HG02678 (cell line): Measurements from ENCODE around the gene SPG11.
A peak's percentile ranks its signal among the peaks of the same experiment; 100 is the strongest.
"Not testable (repeated sequence)": the region's sequence is repeated elsewhere in the genome, so short reads cannot be mapped to it uniquely, and the experiment has no call there.

Experiments
- ATAC-seq: cut with Tn5 transposase; IDR thresholded peaks from one replicate; pipeline ENCODE4 v1.9.1; 2021; ENCODE audit warnings: mild to moderate bottlenecking, moderate library complexity; ENCODE audit not compliant: unreplicated experiment

The SPG11 gene

DNA sequence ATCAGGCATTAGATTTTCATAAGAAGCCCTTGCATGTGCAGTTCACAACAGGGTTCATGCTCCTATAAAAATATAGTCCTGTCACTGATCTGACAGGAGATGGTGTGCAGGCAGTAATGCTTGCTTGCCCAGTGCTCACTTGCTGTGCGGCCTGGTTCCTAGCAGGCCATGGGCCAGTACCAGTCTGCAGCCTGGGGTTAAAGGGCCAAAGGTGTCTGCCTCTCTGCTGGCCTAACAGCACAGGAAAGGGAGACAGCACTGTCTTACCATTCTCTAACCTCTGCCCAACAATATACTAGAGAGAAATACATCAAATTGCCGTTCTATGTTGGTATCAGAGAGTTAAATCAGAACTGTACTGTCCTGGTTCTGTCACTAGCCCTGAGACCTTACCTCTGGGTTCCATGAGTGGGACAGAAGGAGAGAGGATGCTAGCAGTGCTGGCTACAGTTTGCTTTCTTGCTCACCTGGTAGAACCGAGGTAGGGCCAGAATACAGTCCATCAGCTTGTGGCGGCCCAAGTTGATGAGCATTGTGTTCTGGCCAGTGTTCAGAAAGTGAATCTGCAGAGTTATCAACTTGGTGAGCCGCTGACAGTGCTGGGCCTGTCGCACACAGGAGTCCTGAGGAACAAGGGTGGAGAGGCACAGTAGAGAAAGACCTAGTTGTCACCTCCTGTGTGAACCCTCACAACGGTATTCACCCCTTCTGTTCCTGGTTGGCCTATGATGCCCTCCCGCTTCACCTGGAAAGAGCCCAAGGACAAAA, 97.9 kb downstream of the SPG11 start:
- no peak for ATAC-seq

DNA sequence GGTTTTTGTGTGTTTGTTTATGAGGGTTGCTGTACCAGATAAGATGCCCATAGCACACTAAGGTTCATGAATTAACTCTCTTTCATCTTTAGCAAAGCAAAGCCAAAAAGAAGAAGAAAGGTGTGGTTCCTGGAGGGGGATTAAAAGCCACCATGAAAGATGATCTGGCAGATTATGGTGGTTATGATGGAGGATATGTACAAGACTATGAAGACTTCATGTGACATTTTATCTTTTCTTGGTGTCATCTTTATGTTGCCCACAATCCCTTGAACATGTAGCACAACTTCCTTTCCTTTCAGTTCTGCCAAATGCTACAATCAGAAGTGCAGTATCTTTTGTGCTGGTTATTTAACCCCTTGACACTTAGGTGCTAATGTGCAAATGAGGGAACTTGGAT, 102.5 kb downstream of the SPG11 start:
- not testable (repeated sequence) for ATAC-seq

DNA sequence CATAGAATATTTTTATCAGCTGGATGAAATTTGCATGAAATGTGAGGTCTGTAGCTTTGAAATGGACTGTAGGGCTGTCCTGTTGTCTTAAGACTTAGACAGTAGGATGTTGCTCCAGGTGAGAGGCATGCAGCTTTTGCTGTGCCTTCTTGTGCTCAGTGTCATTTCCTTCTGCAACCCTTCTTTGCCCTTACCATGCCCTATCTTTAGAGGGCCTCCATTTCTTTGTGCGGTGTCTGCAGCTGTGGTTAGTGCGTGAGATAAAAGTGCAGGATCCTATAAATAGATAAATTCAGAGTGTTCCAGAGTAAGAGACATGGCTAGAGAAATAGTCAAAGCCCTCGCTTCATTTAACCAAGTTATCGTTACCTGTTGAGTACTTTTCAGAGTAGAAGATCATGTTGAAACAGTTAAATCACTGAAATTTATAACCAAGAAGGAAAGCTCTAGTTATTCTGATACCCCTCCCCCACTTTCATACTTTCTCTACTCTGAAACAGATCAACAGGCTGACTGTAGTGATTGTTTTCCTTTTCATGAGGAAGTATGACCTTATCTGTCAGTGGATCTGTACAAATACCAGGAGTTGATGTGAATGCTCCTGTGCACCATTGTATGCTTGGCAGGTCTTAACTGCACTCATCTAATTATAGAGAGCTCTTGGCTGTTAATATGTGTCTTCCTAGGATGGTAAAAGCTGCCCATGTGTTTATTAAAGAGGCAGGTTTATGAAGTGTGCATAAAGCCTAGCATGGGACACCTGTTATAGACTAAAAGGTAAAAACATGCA, 108.3 kb downstream of the SPG11 start:
- ATAC-seq = no peak

DNA sequence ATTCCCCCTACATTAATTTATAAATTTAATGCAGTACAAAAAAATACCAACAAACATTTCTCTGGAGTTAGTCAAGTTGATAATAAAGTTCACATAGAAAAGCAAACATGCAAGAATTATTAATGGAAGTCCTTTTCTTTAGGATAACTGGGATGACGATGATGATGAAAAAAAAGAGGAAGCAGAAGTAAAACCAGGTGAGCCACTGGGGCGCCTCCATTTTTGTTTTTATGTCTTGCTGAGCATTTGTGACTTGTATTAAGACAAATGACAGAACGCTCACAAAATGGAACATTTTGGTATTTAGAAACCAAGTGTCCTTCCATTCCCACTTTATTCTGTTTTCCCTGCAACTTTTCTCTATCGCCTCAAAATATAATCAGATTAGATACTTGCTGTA, 112.7 kb downstream of the SPG11 start:
- ATAC-seq = no peak

DNA sequence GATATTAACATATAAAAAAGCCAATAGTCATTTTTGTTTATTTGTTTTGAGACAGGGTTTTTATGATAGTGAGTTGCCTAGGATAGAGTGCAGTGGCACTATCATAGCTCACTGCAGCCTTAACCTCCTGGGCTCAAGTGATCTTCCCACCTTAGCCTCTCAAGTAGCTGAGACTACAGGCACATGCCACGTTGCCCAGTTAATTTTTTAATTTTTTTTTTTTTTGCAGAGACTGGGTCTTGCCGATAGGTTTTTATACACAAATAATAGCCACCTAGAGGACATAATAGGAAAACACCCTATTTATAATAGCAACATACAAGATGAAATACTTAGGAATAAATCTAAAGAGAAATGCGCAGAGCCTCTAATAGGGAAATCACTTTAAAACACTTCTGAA, 113.2 kb downstream of the SPG11 start:
- ATAC-seq = no peak

DNA sequence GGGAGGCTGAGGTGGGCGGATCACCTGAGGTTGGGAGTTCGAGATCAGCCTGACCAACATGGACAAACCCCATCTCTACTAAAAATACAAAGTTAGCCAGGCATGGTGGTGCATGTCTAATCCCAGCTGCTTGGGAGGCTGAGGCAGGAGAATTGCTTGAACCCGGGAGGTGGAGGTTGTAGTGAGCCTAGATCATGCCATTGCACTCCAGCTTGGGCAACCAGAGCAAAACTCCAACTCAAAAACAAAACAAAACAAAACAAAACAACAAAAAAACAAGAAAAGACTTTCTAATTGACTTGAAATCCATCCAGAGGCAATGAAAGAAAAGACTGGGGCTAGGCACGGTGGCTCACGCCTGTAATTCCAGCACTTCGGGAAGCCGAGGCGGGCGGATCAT, 114.3 kb downstream of the SPG11 start:
- not testable (repeated sequence) for ATAC-seq

DNA sequence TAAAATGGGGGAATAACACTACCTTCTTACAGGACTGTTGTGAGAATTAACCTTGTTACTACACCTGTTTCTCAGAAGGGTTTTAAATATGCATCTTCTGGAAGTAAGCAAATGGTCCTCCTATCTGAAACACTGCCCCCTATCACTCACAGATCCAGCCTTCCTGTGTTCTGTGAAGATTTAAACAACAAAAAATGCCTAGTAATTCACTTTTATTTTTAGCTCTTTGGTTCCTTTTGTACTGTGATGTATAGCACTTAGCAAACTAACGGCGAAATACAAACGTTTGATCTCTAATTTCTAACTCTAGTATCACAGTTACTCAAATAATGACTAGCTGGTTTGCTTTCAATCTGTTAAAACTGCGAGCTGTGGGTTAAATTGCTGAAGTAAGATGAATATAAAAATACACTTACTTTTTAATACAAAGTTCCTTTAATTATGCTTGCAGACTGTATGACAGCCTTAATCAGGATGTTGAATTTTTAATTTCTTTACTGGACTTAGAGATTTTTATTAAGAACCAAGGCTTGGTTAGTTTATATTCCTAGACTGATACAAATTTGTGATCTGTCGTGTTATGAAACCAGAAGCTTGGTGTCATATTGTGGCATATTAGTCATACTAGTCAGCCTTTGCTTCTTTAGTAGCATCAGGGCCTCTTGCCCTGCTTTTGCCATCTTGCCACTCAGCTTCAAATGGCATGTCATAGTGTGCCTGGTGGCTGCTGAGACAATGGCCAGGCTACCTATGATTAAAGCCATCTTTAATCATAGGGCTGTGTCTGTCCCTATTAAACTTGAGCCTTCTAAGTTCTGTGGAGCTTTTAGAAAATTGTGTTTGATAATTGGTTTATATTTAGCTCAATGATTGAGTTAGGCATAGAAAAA, 117.3 kb downstream of the SPG11 start:
- peak; percentile 63 for ATAC-seq

DNA sequence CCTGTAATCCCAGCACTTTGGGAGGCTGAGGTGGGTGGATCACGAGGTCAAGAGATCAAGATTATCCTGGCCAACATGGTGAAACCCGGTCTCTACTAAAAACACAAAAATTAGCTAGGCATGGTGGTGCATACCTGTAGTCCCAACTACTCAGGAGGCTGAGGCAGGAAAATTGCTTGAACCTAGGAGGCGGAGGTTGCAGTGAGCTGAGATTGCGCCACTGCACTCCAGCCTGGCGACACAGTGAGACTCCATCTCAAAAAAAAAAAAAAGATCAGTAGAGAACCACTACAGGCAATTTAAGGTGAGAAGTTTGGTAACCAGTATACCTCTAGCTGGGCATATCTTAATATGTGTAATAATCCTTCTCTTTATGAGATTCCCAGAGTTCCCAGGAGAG, 118.7 kb downstream of the SPG11 start:
- not testable (repeated sequence) for ATAC-seq

DNA sequence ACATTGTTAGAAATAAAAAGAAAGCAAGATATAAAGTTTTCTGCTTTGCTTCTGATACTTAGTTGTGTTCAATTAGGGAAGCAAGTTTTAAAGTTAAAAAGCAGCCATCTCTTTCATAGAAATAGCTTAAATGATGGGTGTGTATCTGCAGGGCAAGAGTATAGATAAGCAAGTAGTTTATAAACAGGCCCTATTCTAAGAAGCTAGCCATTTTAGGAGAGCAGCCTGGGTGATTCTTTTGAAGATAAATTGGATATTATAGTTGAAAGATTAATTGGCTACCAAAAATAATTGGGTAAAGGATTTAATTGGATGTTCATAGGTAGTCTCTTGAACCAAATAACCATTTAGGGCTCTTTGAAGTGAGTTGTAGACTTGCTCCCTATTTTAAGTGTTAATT, 120.9 kb downstream of the SPG11 start:
- no peak for ATAC-seq

DNA sequence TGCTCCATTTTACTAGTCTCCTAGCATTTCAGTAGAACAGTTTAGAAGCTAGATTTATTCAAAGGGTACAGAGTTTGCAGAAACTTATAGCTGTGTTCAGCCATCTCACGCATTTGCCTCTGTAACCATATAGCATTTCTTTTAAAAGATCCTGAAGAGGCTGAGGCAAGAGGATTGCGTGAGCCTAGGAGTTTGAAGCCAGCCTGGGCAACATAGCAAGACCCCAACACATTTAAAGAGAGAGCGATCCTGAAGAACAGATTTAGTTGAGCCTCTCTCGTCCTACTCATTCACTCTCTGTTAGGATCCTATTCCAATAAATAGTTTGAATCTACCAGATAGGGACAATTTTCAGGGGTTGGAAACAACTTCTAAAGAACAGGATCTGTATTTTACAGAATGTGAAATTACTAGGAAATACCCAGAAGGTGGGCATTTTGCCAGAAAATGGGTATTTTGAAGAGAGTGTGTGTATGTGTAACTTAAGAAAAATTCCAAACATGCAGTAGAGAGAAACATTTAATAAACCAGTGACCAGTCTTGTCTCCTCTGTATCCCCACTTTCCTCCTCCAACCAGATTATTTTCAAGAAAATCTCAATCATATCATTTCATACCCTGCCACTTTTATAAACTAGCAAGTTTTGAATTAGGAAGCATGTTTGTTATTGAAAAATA, 122.0 kb downstream of the SPG11 start:
- no peak for ATAC-seq

DNA sequence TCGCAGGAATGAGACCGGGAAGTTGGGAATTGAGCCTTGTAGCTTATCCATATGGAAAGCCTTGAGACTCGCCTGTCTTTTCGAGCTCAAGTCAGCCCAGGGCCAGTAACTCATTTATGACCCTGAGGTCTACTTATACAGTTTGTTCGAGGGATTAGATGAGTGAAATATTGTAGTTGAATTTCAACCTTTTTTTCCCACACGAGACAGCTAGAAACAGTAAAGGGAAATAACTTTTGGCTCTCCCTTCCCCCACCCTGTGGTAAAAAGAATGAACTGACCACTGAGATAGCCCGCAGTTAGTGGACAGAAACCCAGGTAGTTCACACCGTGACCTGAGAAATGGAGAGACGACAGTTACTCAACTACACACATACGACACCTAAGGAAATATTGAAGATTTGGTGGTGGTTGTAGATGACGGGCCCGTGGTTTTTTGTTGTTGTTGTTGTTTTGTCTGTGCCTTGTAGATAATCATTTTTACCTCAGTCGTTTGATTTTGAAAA, 125.7 kb downstream of the SPG11 start:
- no peak for ATAC-seq

DNA sequence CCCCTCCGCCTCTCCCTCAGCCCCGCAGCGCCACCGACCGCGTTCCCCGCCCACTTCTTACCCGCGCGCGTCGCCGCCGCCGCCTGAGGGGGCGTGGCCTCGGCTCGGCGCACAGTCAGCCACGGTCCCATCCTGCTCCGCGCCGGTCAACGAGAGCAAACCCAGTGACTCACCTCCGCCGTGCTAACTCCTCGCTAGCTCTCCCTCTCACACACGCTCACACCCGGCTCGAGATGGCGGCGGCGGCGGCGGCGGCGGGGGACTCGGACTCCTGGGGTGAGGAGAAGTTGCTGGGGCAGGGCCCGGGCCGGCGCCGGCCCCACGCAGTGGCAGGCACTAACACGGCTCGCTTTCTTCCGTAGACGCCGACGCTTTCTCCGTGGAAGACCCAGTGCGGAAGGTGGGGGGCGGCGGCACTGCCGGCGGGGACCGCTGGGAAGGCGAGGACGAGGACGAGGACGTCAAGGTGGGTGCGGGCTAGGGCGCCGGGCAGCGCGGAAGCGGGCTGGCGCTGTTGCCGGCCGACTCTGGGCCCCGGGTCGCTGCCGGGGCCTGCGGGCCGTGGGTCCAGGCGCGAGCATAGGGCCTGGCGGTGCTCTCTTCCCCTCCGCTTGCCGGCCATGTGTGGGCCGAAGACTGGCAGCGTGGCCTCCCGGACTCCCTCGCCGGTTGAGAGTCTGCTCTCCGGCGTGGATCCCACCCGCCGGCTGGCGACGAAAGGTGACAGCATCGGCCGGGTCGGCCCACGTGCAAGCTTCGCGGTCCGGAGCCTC, 126.3 kb downstream of the SPG11 start, which contains the start of gene EIF3J:
TSS of gene EIF3J (plus strand) at position 186 of the 773 bp plus-strand sequence. CDS start at position 234, 48 bp downstream.
- peak; percentile 84 for ATAC-seq

DNA sequence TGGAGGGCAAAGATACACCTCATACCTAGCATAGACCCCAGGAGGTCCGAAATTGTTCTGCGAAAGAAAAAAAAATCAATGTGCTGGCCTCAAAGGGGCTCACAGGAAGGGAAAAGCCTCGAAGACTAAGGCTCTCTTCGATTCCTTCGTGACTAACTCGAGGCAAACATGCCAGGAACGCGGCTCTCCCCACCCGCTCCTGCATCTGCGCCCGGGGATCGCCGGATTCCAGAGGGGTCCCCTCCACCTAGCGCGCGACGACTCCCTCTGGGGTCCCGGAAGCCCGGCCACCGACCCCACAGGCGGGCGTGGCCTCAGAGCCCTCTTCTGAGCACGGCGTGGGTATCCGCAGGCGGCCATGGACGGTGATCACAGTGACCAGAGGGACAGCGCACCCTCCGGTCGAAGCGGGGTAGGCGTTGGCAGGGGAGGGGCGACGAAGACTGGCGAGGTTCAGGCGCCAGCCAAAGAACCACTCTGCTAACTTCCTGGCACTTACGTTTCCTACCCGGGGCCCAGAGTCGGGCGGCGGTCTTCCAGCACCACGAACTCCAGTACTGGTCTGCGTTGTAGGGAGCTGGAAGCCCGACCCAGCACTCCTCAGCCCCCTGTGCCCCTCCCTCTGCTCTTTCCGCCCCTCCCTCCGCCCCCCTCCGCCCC, 127.0 kb downstream of the SPG11 start:
- peak; percentile 61 for ATAC-seq

DNA sequence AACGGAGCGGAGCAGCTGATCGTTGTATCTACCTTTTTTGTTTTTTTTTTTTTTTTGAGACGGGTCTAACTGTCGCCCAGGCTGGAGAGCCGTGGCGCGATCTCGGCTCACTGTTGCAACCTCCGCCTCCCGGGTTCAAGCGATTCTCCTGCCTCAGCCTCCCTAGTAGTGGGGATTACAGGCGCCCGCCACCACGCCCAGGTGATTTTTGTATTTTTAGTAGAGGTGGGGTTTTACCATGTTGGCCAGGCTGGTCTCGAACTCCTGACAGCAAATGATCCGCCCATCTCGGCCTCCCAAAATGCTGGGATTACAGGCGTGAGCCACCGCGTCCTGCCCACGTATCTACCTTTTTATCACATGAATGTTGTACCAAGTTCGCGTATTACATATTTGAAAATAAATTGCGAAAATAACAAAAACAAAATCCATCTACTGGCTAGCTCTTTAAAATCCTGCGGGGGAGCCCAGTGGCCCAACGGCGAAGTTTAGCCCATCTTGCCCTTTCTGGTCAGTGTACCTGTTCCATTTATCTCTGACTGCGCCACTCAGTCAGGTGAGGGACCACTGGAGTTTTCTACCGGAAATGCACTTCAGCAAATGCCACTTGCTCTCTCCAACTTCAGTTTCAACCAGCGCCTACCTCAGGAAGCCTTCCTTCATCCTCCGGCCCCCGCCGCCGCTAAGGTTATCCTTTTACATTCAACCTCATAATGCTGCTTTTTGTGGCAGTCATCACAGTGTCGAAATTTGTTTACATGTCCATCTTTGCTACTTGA, 127.8 kb downstream of the SPG11 start:
- ATAC-seq = no peak

DNA sequence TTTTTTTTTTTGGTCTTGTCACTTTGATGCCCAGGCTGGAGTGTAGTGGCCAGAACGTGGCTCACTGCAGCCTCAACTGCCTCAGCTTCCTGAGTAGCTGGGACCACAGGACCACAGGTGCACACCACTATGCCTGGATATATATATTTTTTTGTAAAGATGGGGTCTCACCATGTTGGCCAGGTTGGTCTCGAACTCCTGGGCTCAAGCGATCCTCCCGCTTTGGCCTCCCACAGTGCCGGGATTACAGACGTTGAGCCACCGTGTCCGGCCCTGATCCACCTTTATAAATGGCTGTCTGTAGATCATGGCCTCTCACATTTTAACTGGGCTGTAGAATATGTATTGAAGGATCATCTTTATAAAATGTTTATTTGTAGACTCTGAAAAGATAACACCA, 128.4 kb downstream of the SPG11 start:
- ATAC-seq = no peak

DNA sequence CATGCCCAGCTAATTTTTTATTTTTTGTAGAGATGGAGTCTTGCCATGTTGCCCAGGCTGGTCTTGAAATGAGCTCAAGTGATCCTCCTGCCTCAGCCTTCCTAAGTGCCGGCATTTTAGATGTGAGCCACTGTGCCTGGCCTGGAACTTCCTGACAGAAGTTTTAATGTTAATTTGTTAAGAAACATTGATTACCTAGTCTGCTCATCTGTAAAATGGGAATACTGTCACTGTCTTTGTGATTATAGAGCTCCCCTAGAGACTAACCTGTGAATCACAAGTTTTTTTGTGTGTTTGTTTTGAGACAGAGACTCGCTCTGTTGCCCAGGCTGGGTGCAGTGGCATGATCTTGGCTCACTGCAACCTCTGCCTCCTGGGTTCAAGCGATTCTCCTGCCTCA, 130.8 kb downstream of the SPG11 start:
- ATAC-seq = no peak

DNA sequence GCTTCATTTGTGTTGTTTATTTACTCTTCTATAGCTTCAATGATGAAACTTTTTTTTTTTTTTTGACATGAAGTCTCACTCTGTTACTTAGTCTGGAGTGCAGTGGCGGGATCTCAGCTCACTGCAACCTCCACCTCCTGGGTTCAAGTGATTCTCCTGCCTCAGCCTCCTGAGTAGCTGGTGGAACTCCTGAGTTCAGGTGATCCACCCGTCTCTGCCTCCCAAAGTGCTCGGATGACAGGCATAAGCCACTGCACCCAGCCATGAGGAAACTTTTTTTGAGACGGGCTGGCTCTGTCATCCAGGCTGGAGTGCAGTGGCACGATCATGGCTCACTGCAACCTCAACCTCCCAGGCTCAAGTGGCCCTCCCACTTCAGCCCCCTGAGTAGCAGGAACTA, 131.2 kb downstream of the SPG11 start:
- not testable (repeated sequence) for ATAC-seq

DNA sequence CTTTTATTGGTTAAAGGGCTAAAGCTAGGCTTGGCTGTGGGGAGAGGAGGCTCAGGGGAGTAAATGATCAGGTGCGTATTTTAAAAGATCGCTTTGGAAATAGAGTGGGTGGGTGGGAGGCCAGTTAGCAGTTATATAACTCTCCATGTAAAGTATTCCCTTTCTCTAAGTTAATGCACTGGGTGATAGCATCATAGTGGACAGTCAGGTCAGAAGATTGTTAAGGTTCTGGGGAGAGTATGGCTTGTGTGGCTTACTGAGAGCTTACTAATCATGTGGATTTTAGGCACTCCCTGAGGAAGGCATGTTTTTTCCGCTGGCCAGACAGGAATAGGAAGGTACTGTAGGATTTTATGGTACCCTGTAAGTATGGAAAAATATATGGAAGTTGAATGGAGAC, 132.8 kb downstream of the SPG11 start:
- no peak for ATAC-seq
